BLaER1 (cell line): ENCODE measurements around the gene SERTM1.

ENCODE experiments used
- H3K27ac ChIP-seq: shearing (Covaris generic); formaldehyde crosslinking; 2 replicates; pipeline ENCODE4 v1.8.1; 2022
- H3K27me3 ChIP-seq: shearing (Covaris generic); formaldehyde crosslinking; 2 replicates; pipeline ENCODE4 v1.8.1; 2022
- H3K36me3 ChIP-seq: shearing (Covaris generic); formaldehyde crosslinking; 2 replicates; pipeline ENCODE4 v1.8.1; 2022
- H3K4me1 ChIP-seq: shearing (Covaris generic); formaldehyde crosslinking; 2 replicates; pipeline ENCODE4 v1.8.1; 2022
- H3K4me2 ChIP-seq: shearing (Covaris generic); formaldehyde crosslinking; 2 replicates; pipeline ENCODE4 v1.8.1; 2022
- H3K4me3 ChIP-seq: shearing (Covaris generic); formaldehyde crosslinking; 2 replicates; pipeline ENCODE4 v1.8.1; 2022
- H3K9ac ChIP-seq: shearing (Covaris generic); formaldehyde crosslinking; 2 replicates; pipeline ENCODE4 v1.8.1; 2022
- H3K9me3 ChIP-seq: shearing (Covaris generic); formaldehyde crosslinking; 2 replicates; pipeline ENCODE4 v1.8.1; 2022
- H4K20me1 ChIP-seq: shearing (Covaris generic); formaldehyde crosslinking; 2 replicates; pipeline ENCODE4 v1.8.1; 2022
- Cebpa-rat ChIP-seq: shearing (Covaris generic); IDR thresholded peaks from 2 replicates; pipeline ENCODE4 v1.8.1; 2022

SERTM1 gene

GRCh38 chr13:36673838-36674326 lies at the start of gene SERTM1:
TSS of gene SERTM1 (plus strand) at chr13:36674020. CDS start at chr13:36695079, 21,059 bp downstream.
- no peak within 1 kb of the TSS for H3K4me3 ChIP-seq
- H4K20me1 ChIP-seq, result no peaks in the 10 kb centered on the region
- peaks cover 16% of the 10 kb centered on the region for H3K9me3 ChIP-seq
- no peak within 1 kb of the TSS for H3K9ac ChIP-seq
- no peaks in the 10 kb centered on the region for H3K4me1 ChIP-seq
- no peaks in the 10 kb centered on the region for H3K36me3 ChIP-seq
- no peak for TF ChIP-seq Cebpa-rat
- no peaks in the 10 kb centered on the region for H3K27me3 ChIP-seq
- no peak within 1 kb of the TSS for H3K27ac ChIP-seq
- H3K4me2 ChIP-seq, result no peak within 1 kb of the TSS

GRCh38 chr13:36628377-36629056 lies 45.3 kb upstream of the SERTM1 start:
- H3K4me1 ChIP-seq, result no peaks in the 10 kb centered on the region
- no peaks in the 10 kb centered on the region for H3K27me3 ChIP-seq
- no peaks in the 10 kb centered on the region for H4K20me1 ChIP-seq
- H3K9me3 ChIP-seq, result no peaks in the 10 kb centered on the region
- no peak overlapping the region for H3K4me3 ChIP-seq
- no peak overlapping the region for H3K4me2 ChIP-seq
- no peaks in the 10 kb centered on the region for H3K36me3 ChIP-seq
- TF ChIP-seq Cebpa-rat, result no peak
- H3K27ac ChIP-seq, result no peak overlapping the region
- no peak overlapping the region for H3K9ac ChIP-seq

GRCh38 chr13:36629057-36629385 lies 44.8 kb upstream of the SERTM1 start:
- no peak for TF ChIP-seq Cebpa-rat
- H3K4me3 ChIP-seq, result no peak overlapping the region
- H3K27ac ChIP-seq, result no peak overlapping the region
- H3K9me3 ChIP-seq, result no peaks in the 10 kb centered on the region
- H3K36me3 ChIP-seq, result no peaks in the 10 kb centered on the region
- H4K20me1 ChIP-seq, result no peaks in the 10 kb centered on the region
- no peaks in the 10 kb centered on the region for H3K27me3 ChIP-seq
- H3K9ac ChIP-seq, result no peak overlapping the region
- no peaks in the 10 kb centered on the region for H3K4me1 ChIP-seq
- no peak overlapping the region for H3K4me2 ChIP-seq

- no peak for TF ChIP-seq Cebpa-rat
- no peak overlapping the region for H3K9ac ChIP-seq
- no peaks in the 10 kb centered on the region for H3K9me3 ChIP-seq
- H3K36me3 ChIP-seq, result no peaks in the 10 kb centered on the region
- H3K27me3 ChIP-seq, result no peaks in the 10 kb centered on the region
- H4K20me1 ChIP-seq, result no peaks in the 10 kb centered on the region
- H3K27ac ChIP-seq, result no peak overlapping the region
- H3K4me2 ChIP-seq, result no peak overlapping the region
- H3K4me3 ChIP-seq, result no peak overlapping the region
- no peaks in the 10 kb centered on the region for H3K4me1 ChIP-seq
Measured at GRCh38 chr13:36630181-36630803, 43.5 kb upstream of the SERTM1 start.

- Histone ChIP-seq H3K4me2 (no peak overlapping the region), H3K4me1 (no peaks in the 10 kb centered on the region), H4K20me1 (no peaks in the 10 kb centered on the region), H3K9ac (no peak overlapping the region), H3K9me3 (peaks cover 15% of the 10 kb centered on the region), H3K4me3 (no peak overlapping the region), H3K36me3 (no peaks in the 10 kb centered on the region), H3K27ac (no peak overlapping the region), H3K27me3 (no peaks in the 10 kb centered on the region)
- TF ChIP-seq Cebpa-rat, result no peak
Measured at GRCh38 chr13:36639610-36640009, 34.2 kb upstream of the SERTM1 start.

- Histone ChIP-seq H3K27ac (no peak overlapping the region), H3K4me3 (no peak overlapping the region), H3K27me3 (no peaks in the 10 kb centered on the region), H3K4me1 (no peaks in the 10 kb centered on the region), H3K9ac (no peak overlapping the region), H3K36me3 (no peaks in the 10 kb centered on the region), H3K4me2 (no peak overlapping the region), H4K20me1 (no peaks in the 10 kb centered on the region), H3K9me3 (no peaks in the 10 kb centered on the region)
- TF ChIP-seq Cebpa-rat, result no peak
Measured at GRCh38 chr13:36650611-36651010, 23.2 kb upstream of the SERTM1 start.

- H3K4me3 ChIP-seq, result no peak overlapping the region
- H4K20me1 ChIP-seq, result no peaks in the 10 kb centered on the region
- no peak overlapping the region for H3K9ac ChIP-seq
- H3K4me1 ChIP-seq, result no peaks in the 10 kb centered on the region
- TF ChIP-seq Cebpa-rat, result no peak
- H3K9me3 ChIP-seq, result no peaks in the 10 kb centered on the region
- no peak overlapping the region for H3K27ac ChIP-seq
- H3K27me3 ChIP-seq, result no peaks in the 10 kb centered on the region
- H3K4me2 ChIP-seq, result no peak overlapping the region
- H3K36me3 ChIP-seq, result no peaks in the 10 kb centered on the region
Measured at GRCh38 chr13:36665630-36666029, 8.2 kb upstream of the SERTM1 start.

GRCh38 chr13:36666477-36667229 lies 7.2 kb upstream of the SERTM1 start:
- no peak overlapping the region for H3K27ac ChIP-seq
- H3K4me3 ChIP-seq, result no peak overlapping the region
- no peak for TF ChIP-seq Cebpa-rat
- H3K27me3 ChIP-seq, result no peaks in the 10 kb centered on the region
- H4K20me1 ChIP-seq, result no peaks in the 10 kb centered on the region
- H3K9ac ChIP-seq, result no peak overlapping the region
- H3K36me3 ChIP-seq, result no peaks in the 10 kb centered on the region
- H3K4me1 ChIP-seq, result no peaks in the 10 kb centered on the region
- H3K9me3 ChIP-seq, result no peaks in the 10 kb centered on the region
- no peak overlapping the region for H3K4me2 ChIP-seq

- Histone ChIP-seq H4K20me1 (no peaks in the 10 kb centered on the region), H3K27ac (no peak overlapping the region), H3K4me3 (no peak overlapping the region), H3K4me1 (no peaks in the 10 kb centered on the region), H3K9ac (no peak overlapping the region), H3K36me3 (no peaks in the 10 kb centered on the region), H3K27me3 (no peaks in the 10 kb centered on the region), H3K4me2 (no peak overlapping the region), H3K9me3 (no peaks in the 10 kb centered on the region)
- TF ChIP-seq Cebpa-rat, result no peak
Measured at GRCh38 chr13:36668316-36668715, 5.5 kb upstream of the SERTM1 start.

- TF ChIP-seq Cebpa-rat, result no peak
- Histone ChIP-seq H3K9me3 (peaks cover 16% of the 10 kb centered on the region), H3K4me3 (no peak overlapping the region), H3K27me3 (no peaks in the 10 kb centered on the region), H3K4me2 (no peak overlapping the region), H4K20me1 (no peaks in the 10 kb centered on the region), H3K9ac (no peak overlapping the region), H3K36me3 (no peaks in the 10 kb centered on the region), H3K27ac (no peak overlapping the region), H3K4me1 (no peaks in the 10 kb centered on the region)
Measured at GRCh38 chr13:36673352-36673751, 468 bp upstream of the SERTM1 start.
